OCI-LY1 (cell line): ENCODE data around the gene PTRHD1.
A peak's percentile ranks its signal among the peaks of the same experiment; 100 is the strongest.

Experiments
- H2AFZ ChIP-seq: fragments of 200-600 bp; sonication (generic), shearing (Covaris generic); 2 replicates; pipeline ENCODE4 v1.6.0; 2014; ENCODE audit warnings: antibody characterized with exemption, mild to moderate bottlenecking, low read length
- H3F3A ChIP-seq: fragments of 200-600 bp; sonication (generic), shearing (Covaris generic); 2 replicates; pipeline ENCODE4 v1.6.0; 2014; ENCODE audit warnings: mild to moderate bottlenecking, antibody characterized with exemption, low read length, moderate library complexity; ENCODE audit not compliant: insufficient read depth
- H3K27ac ChIP-seq: fragments of 200-600 bp; sonication (generic); 2 replicates; pipeline ENCODE4 v1.5.1; 2014; ENCODE audit warnings: low read length, mixed run types, mild to moderate bottlenecking, low read depth; ENCODE audit not compliant: poor library complexity, severe bottlenecking
- H3K27me3 ChIP-seq: fragments of 200-600 bp; sonication (generic); 2 replicates; pipeline ENCODE4 v1.6.0; 2014; ENCODE audit warnings: antibody characterized with exemption, mild to moderate bottlenecking, low read length, moderate library complexity; ENCODE audit not compliant: insufficient read depth
- H3K36me3 ChIP-seq: fragments of 200-600 bp; sonication (generic); 2 replicates; pipeline ENCODE4 v1.6.1; 2014; ENCODE audit warnings: mild to moderate bottlenecking, antibody characterized with exemption, low read length, moderate library complexity, mixed read lengths; ENCODE audit not compliant: insufficient read depth
- H3K4me1 ChIP-seq: fragments of 200-600 bp; sonication (generic); 2 replicates; pipeline ENCODE4 v1.5.1; 2014; ENCODE audit warnings: mild to moderate bottlenecking, low read length, moderate library complexity; ENCODE audit not compliant: insufficient read depth, severe bottlenecking
- H3K4me2 ChIP-seq: fragments of 200-600 bp; sonication (generic), shearing (Covaris generic); 2 replicates; pipeline ENCODE4 v1.6.1; 2014; ENCODE audit warnings: low read length
- H3K4me3 ChIP-seq: fragments of 200-600 bp; sonication (generic); 2 replicates; pipeline ENCODE4 v1.5.1; 2014; ENCODE audit warnings: low read length, low read depth, mild to moderate bottlenecking, mixed read lengths; ENCODE audit not compliant: poor library complexity, severe bottlenecking
- H3K79me2 ChIP-seq: fragments of 200-600 bp; shearing (Covaris generic); 2 replicates; pipeline ENCODE4 v1.6.1; 2016; ENCODE audit warnings: mixed run types, low read length, mixed read lengths; ENCODE audit not compliant: insufficient read depth
- H3K9ac ChIP-seq: fragments of 200-600 bp; sonication (generic), shearing (Covaris generic); 2 replicates; pipeline ENCODE4 v1.6.1; 2014; ENCODE audit warnings: mild to moderate bottlenecking, low read length, mixed read lengths
- H3K9me2 ChIP-seq: fragments of 200-600 bp; sonication (generic), shearing (Covaris generic); 2 replicates; pipeline ENCODE4 v1.6.1; 2014; ENCODE audit warnings: low read depth, mild to moderate bottlenecking, low read length, mixed read lengths
- H3K9me3 ChIP-seq: fragments of 200-600 bp; shearing (Covaris generic); 2 replicates; pipeline ENCODE4 v1.6.1; 2014; ENCODE audit warnings: low read length, mixed read lengths
- H4K20me1 ChIP-seq: fragments of 200-600 bp; sonication (generic), shearing (Covaris generic); 2 replicates; pipeline ENCODE4 v1.6.0; 2016; ENCODE audit warnings: mild to moderate bottlenecking, low read length; ENCODE audit not compliant: insufficient read depth
- EZH2 ChIP-seq: fragments of 200-600 bp; sonication (generic), shearing (Covaris generic); IDR thresholded peaks from 2 replicates; pipeline ENCODE4 v1.8.0; 2017; ENCODE audit warnings: borderline replicate concordance, mixed run types, mild to moderate bottlenecking, antibody characterized with exemption, low read length, moderate library complexity, mixed read lengths
- TF ChIP-seq, protein P1 (sequence below): fragments of 200-600 bp; sonication (generic), shearing (Covaris generic); IDR thresholded peaks from 2 replicates; pipeline ENCODE4 v1.5.1; 2017; ENCODE audit warnings: mild to moderate bottlenecking, antibody characterized with exemption, low read length, moderate library complexity, mixed read lengths

Gene PTRHD1

DNA sequence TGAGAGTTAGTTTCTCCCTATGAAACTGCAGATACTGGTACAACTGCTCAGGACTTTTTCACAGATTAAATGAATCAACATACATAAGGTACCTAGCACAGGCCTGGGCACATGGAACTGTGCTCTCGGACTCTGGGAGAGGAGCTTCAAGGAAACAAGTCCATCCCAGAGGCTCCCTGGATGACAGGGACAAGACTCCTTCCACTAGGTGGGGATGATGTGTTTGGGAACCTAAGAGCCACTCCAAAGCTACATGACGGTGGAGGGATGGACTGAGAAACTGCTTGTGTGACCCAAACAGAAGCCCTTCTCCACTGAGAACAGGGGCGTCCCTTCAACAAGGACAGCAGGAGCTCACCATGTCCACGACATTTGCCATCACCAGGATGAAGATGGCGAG is 37.2 kb upstream of the PTRHD1 start:
- Histone ChIP-seq H3K9me2 (no peaks in the 10 kb centered on the region), H3K27me3 (no peaks in the 10 kb centered on the region), H2AFZ (no peak overlapping the region), H3K9ac (no peak overlapping the region), H3K4me1 (peaks cover 30% of the 10 kb centered on the region), H3K9me3 (no peaks in the 10 kb centered on the region), H3K4me2 (no peak overlapping the region), H3K36me3 (peaks cover 42% of the 10 kb centered on the region; the same call in 1 of the 2 replicates), H3F3A (no peaks in the 10 kb centered on the region; the same call in none of the 2 replicates), H3K27ac (no peak overlapping the region), H3K79me2 (no peaks in the 10 kb centered on the region), H4K20me1 (no peaks in the 10 kb centered on the region), H3K4me3 (no peak overlapping the region)
- TF ChIP-seq, protein P1, sequence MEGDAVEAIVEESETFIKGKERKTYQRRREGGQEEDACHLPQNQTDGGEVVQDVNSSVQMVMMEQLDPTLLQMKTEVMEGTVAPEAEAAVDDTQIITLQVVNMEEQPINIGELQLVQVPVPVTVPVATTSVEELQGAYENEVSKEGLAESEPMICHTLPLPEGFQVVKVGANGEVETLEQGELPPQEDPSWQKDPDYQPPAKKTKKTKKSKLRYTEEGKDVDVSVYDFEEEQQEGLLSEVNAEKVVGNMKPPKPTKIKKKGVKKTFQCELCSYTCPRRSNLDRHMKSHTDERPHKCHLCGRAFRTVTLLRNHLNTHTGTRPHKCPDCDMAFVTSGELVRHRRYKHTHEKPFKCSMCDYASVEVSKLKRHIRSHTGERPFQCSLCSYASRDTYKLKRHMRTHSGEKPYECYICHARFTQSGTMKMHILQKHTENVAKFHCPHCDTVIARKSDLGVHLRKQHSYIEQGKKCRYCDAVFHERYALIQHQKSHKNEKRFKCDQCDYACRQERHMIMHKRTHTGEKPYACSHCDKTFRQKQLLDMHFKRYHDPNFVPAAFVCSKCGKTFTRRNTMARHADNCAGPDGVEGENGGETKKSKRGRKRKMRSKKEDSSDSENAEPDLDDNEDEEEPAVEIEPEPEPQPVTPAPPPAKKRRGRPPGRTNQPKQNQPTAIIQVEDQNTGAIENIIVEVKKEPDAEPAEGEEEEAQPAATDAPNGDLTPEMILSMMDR: no peak
- no peak for TF ChIP-seq EZH2

GRCh38 chr2:24828238-24828996 is 35.2 kb upstream of the PTRHD1 start:
- Histone ChIP-seq H3K79me2 (no peaks in the 10 kb centered on the region), H3K4me1 (peaks cover 30% of the 10 kb centered on the region), H3K4me2 (peak overlapping the region; percentile 63; the same call in 1 of the 2 replicates), H3K27me3 (no peaks in the 10 kb centered on the region), H4K20me1 (no peaks in the 10 kb centered on the region), H3F3A (no peaks in the 10 kb centered on the region; the same call in none of the 2 replicates), H3K9me2 (no peaks in the 10 kb centered on the region), H3K9me3 (no peaks in the 10 kb centered on the region), H2AFZ (no peak overlapping the region), H3K27ac (peak overlapping the region; percentile 6), H3K4me3 (no peak overlapping the region), H3K36me3 (peaks cover 44% of the 10 kb centered on the region), H3K9ac (no peak overlapping the region; the same call in 1 of the 2 replicates)
- TF ChIP-seq, protein P1: no peak

- Histone ChIP-seq H3K36me3 (peaks cover 49% of the 10 kb centered on the region), H3F3A (no peaks in the 10 kb centered on the region; the same call in none of the 2 replicates), H3K4me1 (peaks cover 30% of the 10 kb centered on the region), H3K9me2 (no peaks in the 10 kb centered on the region), H2AFZ (no peak overlapping the region), H3K79me2 (no peaks in the 10 kb centered on the region), H3K4me2 (peak overlapping the region; percentile 63; the same call in 1 of the 2 replicates), H3K27ac (peak overlapping the region; percentile 72), H4K20me1 (no peaks in the 10 kb centered on the region), H3K9me3 (no peaks in the 10 kb centered on the region), H3K9ac (peak overlapping the region; percentile 38; the same call in 1 of the 2 replicates), H3K27me3 (no peaks in the 10 kb centered on the region), H3K4me3 (peak overlapping the region; percentile 31)
- no peak for TF ChIP-seq EZH2
- TF ChIP-seq, protein P1: peak; percentile 97
Measured at GRCh38 chr2:24827321-24828237, 34.4 kb upstream of the PTRHD1 start.
